D721Med (cell line): ENCODE results near the gene TNFRSF21.

Source experiments
- DNase-seq: peaks from one replicate; pipeline ENCODE4 v3.0.0; 2011; ENCODE audit warnings: low spot score; ENCODE audit not compliant: insufficient read length
- FAIRE-seq: peaks from 2 replicates; lab custom pipeline; 2011; peaks lifted over from hg19 to GRCh38; lab: Jason Lieb, UNC
- CTCF ChIP-seq: IDR thresholded peaks from 2 replicates; pipeline ENCODE4 v1.5.1; 2012; ENCODE audit warnings: mild to moderate bottlenecking, control low read depth; ENCODE audit not compliant: insufficient read depth; ENCODE audit errors: missing control alignments

Gene TNFRSF21

GRCh38 chr6:47352194-47352920 is 42.7 kb upstream of the TNFRSF21 start:
- DNase-seq (no peak), FAIRE-seq (no peak)
- TF ChIP-seq CTCF = no peak

GRCh38 chr6:47351621-47352020 is 41.9 kb upstream of the TNFRSF21 start:
- no peak for TF ChIP-seq CTCF
- DNase-seq (no peak), FAIRE-seq (no peak)

GRCh38 chr6:47349931-47350330 is 40.2 kb upstream of the TNFRSF21 start:
- DNase-seq (no peak), FAIRE-seq (no peak)
- no peak for TF ChIP-seq CTCF

- FAIRE-seq (no peak), DNase-seq (no peak)
- no peak for TF ChIP-seq CTCF
Measured at GRCh38 chr6:47348316-47348863, 38.7 kb upstream of the TNFRSF21 start.

- DNase-seq (no peak), FAIRE-seq (no peak)
- TF ChIP-seq CTCF = no peak
Measured at GRCh38 chr6:47345761-47346160, 36.1 kb upstream of the TNFRSF21 start.

- FAIRE-seq = no peak
- no peak for DNase-seq
- TF ChIP-seq CTCF = no peak
Measured at GRCh38 chr6:47344022-47344421, 34.3 kb upstream of the TNFRSF21 start.

- FAIRE-seq (no peak), DNase-seq (no peak)
- no peak for TF ChIP-seq CTCF
Measured at GRCh38 chr6:47343600-47343999, 33.9 kb upstream of the TNFRSF21 start.
